Neural progenitor cell (in vitro differentiated cells): ENCODE data around the gene ACTRT2. TPM values are rescaled to one million over a fixed set of nuclear protein-coding genes. Genes with fewer than 3 reads are reported as not detected.
A peak's percentile ranks its signal among the peaks of the same experiment; 100 is the strongest.

Experiments used
- DNase-seq: peaks from one replicate; pipeline ENCODE4 v3.0.0-alpha.2; 2016; ENCODE audit warnings: low spot score
- H2AFZ ChIP-seq: fragments of 200-600 bp; sonication (generic); replicated peaks from 2 replicates; pipeline ENCODE4 v1.6.1; 2016; ENCODE audit warnings: antibody characterized with exemption
- H3F3A ChIP-seq: fragments of 200-600 bp; sonication (generic); 2 replicates; pipeline ENCODE4 v1.6.1; 2016; ENCODE audit warnings: antibody characterized with exemption, low read depth
- H3K27ac ChIP-seq: fragments of 200-600 bp; sonication (generic); 2 replicates; pipeline ENCODE4 v1.5.1; 2016; ENCODE audit warnings: mild to moderate bottlenecking
- H3K27me3 ChIP-seq: fragments of 200-600 bp; sonication (generic); 2 replicates; pipeline ENCODE4 v1.6.1; 2016; ENCODE audit warnings: mild to moderate bottlenecking, moderate library complexity
- H3K36me3 ChIP-seq: fragments of 200-600 bp; sonication (generic); 2 replicates; pipeline ENCODE4 v1.5.1; 2016
- H3K4me1 ChIP-seq: fragments of 200-600 bp; sonication (generic); 2 replicates; pipeline ENCODE4 v1.6.1; 2016; ENCODE audit warnings: mixed run types
- H3K4me2 ChIP-seq: fragments of 200-600 bp; sonication (generic); 2 replicates; pipeline ENCODE4 v1.6.1; 2016
- H3K4me3 ChIP-seq: fragments of 200-600 bp; sonication (generic); 2 replicates; pipeline ENCODE4 v1.5.1; 2016
- H3K79me2 ChIP-seq: fragments of 200-600 bp; sonication (generic); 2 replicates; pipeline ENCODE4 v1.6.1; 2016; ENCODE audit warnings: low read depth
- H3K9ac ChIP-seq: fragments of 200-600 bp; sonication (generic); 2 replicates; pipeline ENCODE4 v1.6.1; 2016
- H3K9me3 ChIP-seq: fragments of 200-600 bp; sonication (generic); 2 replicates; pipeline ENCODE4 v1.5.1; 2016; ENCODE audit warnings: low read depth
- H4K20me1 ChIP-seq: fragments of 200-600 bp; sonication (generic); 2 replicates; pipeline ENCODE4 v1.6.1; 2016; ENCODE audit warnings: low read depth
- H3K27ac Mint-ChIP-seq: 3 replicates; pipeline ENCODE4 v1.8.0; 2021; ENCODE audit warnings: mixed read lengths
- H3K27me3 Mint-ChIP-seq: 2 replicates; pipeline ENCODE4 v1.8.0; 2022; ENCODE audit warnings: low read depth, mild to moderate bottlenecking, inconsistent platforms, moderate library complexity, mixed read lengths; ENCODE audit not compliant: insufficient read depth
- H3K36me3 Mint-ChIP-seq: 3 replicates; pipeline ENCODE4 v1.8.0; 2021; ENCODE audit warnings: mixed read lengths
- H3K4me1 Mint-ChIP-seq: 3 replicates; pipeline ENCODE4 v1.8.0; 2021; ENCODE audit warnings: mixed read lengths
- H3K4me3 Mint-ChIP-seq: 3 replicates; pipeline ENCODE4 v1.8.0; 2021; ENCODE audit warnings: mild to moderate bottlenecking, moderate library complexity, mixed read lengths
- H3K9me3 Mint-ChIP-seq: 3 replicates; pipeline ENCODE4 v1.8.0; 2020; ENCODE audit warnings: mixed read lengths
- EZH2 ChIP-seq: fragments of 200-600 bp; sonication (generic); IDR thresholded peaks from 2 replicates; pipeline ENCODE4 v1.6.1; 2017; ENCODE audit warnings: antibody characterized with exemption, mild to moderate bottlenecking, moderate library complexity
- EZH2phosphoT487 ChIP-seq: fragments of 200-600 bp; sonication (generic); IDR thresholded peaks from 2 replicates; pipeline ENCODE4 v1.6.1; 2017; ENCODE audit warnings: antibody characterized with exemption
- total RNA-seq: library from RNA; depleted of rRNA; stranded (reverse); fragments of >200 nt; gene quantifications from 2 replicates; pipeline ENCODE4 v1.2.3, GENCODE V29; 2015; ENCODE audit warnings: low replicate concordance
- TF ChIP-seq, protein P1 (sequence below): fragments of 200-600 bp; sonication (generic); IDR thresholded peaks from 2 replicates; pipeline ENCODE4 v1.5.1; 2017; ENCODE audit warnings: antibody characterized with exemption, mild to moderate bottlenecking

The ACTRT2 gene
- total RNA-seq, 1 donor from 2014 or later, result not detected

DNA sequence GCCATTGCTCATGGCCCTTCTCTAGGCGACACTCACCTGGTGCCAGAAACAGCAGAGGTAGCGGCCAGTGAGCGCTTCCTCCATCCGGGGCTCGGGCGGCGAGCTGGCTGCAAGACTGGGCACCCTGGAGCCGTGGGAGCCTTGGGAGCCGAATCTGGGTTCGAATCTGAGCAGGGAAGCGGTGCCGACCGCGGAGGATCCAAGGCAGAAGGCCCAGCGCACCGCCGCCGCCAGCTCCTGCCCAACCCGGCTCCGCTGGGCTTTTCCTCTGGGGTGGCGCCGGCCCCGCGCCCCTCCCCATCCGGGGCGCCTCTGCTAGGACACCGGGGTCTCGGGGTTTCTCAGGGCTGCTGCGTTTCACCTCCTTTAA is 46.0 kb downstream of the ACTRT2 start:
- H3K4me3 Mint-ChIP-seq, result peak overlapping the region; percentile 77
- Histone ChIP-seq H3K36me3 (no peaks in the 10 kb centered on the region), H4K20me1 (peaks cover 47% of the 10 kb centered on the region), H3K27me3 (peaks cover 96% of the 10 kb centered on the region), H3K4me2 (peak overlapping the region; percentile 90), H3K4me3 (peak overlapping the region; percentile 51), H3K4me1 (peaks cover 44% of the 10 kb centered on the region), H3K27ac (no peak overlapping the region), H3K9me3 (no peaks in the 10 kb centered on the region), H2AFZ (no peak overlapping the region), H3F3A (peaks cover 21% of the 10 kb centered on the region), H3K79me2 (no peaks in the 10 kb centered on the region), H3K9ac (no peak overlapping the region)
- no peak for DNase-seq
- no peaks in the 10 kb centered on the region for H3K36me3 Mint-ChIP-seq
- H3K4me1 Mint-ChIP-seq, result peaks cover 15% of the 10 kb centered on the region
- peaks cover 57% of the 10 kb centered on the region for H3K27me3 Mint-ChIP-seq
- TF ChIP-seq EZH2 (no peak), EZH2phosphoT487 (no peak)
- TF ChIP-seq, protein P1, sequence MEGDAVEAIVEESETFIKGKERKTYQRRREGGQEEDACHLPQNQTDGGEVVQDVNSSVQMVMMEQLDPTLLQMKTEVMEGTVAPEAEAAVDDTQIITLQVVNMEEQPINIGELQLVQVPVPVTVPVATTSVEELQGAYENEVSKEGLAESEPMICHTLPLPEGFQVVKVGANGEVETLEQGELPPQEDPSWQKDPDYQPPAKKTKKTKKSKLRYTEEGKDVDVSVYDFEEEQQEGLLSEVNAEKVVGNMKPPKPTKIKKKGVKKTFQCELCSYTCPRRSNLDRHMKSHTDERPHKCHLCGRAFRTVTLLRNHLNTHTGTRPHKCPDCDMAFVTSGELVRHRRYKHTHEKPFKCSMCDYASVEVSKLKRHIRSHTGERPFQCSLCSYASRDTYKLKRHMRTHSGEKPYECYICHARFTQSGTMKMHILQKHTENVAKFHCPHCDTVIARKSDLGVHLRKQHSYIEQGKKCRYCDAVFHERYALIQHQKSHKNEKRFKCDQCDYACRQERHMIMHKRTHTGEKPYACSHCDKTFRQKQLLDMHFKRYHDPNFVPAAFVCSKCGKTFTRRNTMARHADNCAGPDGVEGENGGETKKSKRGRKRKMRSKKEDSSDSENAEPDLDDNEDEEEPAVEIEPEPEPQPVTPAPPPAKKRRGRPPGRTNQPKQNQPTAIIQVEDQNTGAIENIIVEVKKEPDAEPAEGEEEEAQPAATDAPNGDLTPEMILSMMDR, result no peak
- no peaks in the 10 kb centered on the region for H3K9me3 Mint-ChIP-seq
- no peak overlapping the region for H3K27ac Mint-ChIP-seq

DNA sequence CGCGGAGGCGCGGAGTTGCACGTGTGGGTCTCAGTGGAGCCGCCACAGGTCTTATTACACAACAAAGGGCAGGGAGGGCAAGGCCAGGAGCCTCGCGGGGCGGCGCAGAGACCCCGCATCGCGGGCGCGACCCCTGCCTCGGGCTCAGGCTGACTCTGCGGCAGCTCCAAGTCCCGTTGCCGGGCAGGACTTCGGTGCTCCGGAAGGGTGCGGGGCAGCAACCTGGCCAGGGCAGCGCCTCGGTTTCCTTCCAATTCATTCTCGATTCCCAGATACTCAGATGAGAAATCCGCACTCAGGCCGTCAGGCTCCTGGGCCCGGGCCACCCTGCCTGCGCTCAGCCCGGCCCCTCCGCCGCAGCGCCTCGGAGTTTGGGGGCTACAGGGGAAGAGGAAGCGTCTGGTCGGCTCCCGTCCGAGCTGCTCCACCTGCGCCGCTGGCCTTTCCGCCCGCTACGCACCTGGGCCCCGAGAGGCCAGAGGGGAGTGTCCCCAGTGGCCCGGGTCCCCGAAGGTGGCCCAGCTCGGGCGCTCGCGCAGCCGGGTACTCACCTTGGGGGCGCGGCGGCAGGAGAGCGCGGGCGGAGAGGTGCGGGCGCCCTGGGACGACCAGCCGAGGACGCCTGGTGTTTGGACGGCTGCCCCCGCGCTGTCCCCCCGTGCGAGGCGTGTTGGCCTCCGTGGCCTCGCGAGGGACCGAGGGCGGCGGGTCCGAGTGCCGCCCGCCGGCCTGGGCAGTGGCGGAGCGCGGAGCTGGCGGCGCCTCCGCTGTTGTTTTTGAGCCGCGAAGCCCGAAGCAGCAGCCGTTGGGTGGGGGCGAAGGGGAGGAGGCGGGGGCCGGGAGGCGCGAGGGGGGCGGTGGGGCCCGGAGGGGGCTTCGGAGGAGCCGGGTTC is 46.6 kb downstream of the ACTRT2 start:
- H3F3A ChIP-seq, result peaks cover 16% of the 10 kb centered on the region

DNA sequence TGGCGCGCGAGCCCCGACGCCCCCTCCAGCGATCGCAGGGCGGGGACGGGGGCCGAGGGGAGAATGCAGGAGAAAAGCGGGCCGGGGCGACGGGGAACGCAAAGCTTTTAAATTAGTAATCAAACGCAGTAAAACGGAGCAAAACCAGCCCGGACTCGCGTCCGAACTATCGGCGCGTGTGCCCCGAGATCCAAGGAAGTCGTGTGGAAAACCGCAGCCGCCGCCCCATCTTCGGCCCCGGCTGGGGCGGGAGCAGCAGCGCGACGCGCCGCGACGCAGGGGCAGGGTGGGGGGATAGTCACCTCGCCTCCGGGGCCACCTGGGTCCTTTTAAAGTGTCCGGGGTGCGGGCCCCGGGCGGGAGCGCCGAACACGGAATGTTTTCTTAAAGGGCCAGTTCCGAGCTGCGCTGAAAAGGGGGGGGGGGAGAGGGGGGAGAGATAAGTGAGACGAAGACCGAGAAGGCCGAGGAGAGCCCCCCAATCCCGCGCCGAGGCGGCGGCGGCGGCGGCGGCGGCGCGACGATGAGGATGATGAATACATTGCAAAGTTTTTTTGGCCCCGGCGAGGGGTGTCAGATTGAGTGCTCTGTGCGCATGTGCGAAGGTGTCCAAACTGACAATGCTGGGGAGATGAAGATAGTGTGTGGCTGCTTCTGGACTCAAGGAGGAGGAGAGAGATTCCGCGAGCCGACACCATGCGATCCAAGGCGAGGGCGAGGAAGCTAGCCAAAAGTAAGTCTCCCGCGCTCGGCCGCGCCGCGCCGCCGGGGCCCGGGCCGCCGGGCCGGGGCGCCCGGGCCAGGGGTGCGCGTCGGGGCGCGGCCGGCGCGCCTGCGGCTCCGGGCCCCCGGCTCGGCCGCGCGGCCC is 47.5 kb downstream of the ACTRT2 start, which contains the start of gene PRDM16:
TSS of gene PRDM16 (plus strand) at position 640 of the 868 bp plus-strand sequence. CDS start at position 697, 57 bp downstream.
- TF ChIP-seq EZH2phosphoT487, result peak; percentile 86
- TF ChIP-seq, protein P1, result no peak
- TF ChIP-seq EZH2, result peak; percentile 55
- peaks cover 60% of the 10 kb centered on the region for H4K20me1 ChIP-seq
- Mint-ChIP-seq H3K4me1 (peaks cover 13% of the 10 kb centered on the region), H3K9me3 (no peaks in the 10 kb centered on the region), H3K36me3 (no peaks in the 10 kb centered on the region), H3K27me3 (peaks cover 52% of the 10 kb centered on the region), H3K4me3 (peak within 1 kb of the TSS; percentile 98), H3K27ac (peak within 1 kb of the TSS; percentile 91)
- no peak within 1 kb of the TSS for H3K27ac ChIP-seq
- peak within 1 kb of the TSS; percentile 52 for H3K4me3 ChIP-seq
- H3K4me2 ChIP-seq, result peak within 1 kb of the TSS; percentile 90
- peaks cover 45% of the 10 kb centered on the region for H3K4me1 ChIP-seq
- peak; percentile 89 for DNase-seq
- no peaks in the 10 kb centered on the region for H3K36me3 ChIP-seq
- no peak within 1 kb of the TSS for H3K9ac ChIP-seq
- peaks cover 16% of the 10 kb centered on the region for H3F3A ChIP-seq
- no peaks in the 10 kb centered on the region for H3K9me3 ChIP-seq
- peak within 1 kb of the TSS; percentile 74 for H2AFZ ChIP-seq
- H3K79me2 ChIP-seq, result no peaks in the 10 kb centered on the region
- peaks cover 96% of the 10 kb centered on the region for H3K27me3 ChIP-seq

More for the DNA sequence above, 46.6 kb downstream of the ACTRT2 start:
- Mint-ChIP-seq H3K36me3 (no peaks in the 10 kb centered on the region), H3K27me3 (peaks cover 58% of the 10 kb centered on the region), H3K4me1 (peaks cover 13% of the 10 kb centered on the region), H3K27ac (no peak overlapping the region), H3K4me3 (peak overlapping the region; percentile 78), H3K9me3 (no peaks in the 10 kb centered on the region)
- peak; percentile 49 for DNase-seq
- no peak overlapping the region for H3K27ac ChIP-seq
- peaks cover 45% of the 10 kb centered on the region for H3K4me1 ChIP-seq
- TF ChIP-seq, protein P1, result no peak
- TF ChIP-seq EZH2phosphoT487, result peak; percentile 89
- TF ChIP-seq EZH2, result peak; percentile 97
- peak overlapping the region; percentile 51 for H3K4me3 ChIP-seq
- H3K9me3 ChIP-seq, result no peaks in the 10 kb centered on the region
- peak overlapping the region; percentile 74 for H2AFZ ChIP-seq
- H3K36me3 ChIP-seq, result no peaks in the 10 kb centered on the region
- H3K79me2 ChIP-seq, result no peaks in the 10 kb centered on the region
- peaks cover 96% of the 10 kb centered on the region for H3K27me3 ChIP-seq
- peak overlapping the region; percentile 90 for H3K4me2 ChIP-seq
- H3K9ac ChIP-seq, result no peak overlapping the region
- H4K20me1 ChIP-seq, result peaks cover 53% of the 10 kb centered on the region
